ENCODE results near the gene CACNA2D3. TPM values are rescaled to one million over a fixed set of nuclear protein-coding genes. Genes with fewer than 3 reads are reported as not detected.

CACNA2D3 gene
- total and polyA plus RNA-seq, 12 donors = 0.51 to 43.5 (median 19.3) TPM

GRCh38 chr3:54570008-54570407 lies 447.7 kb downstream of the CACNA2D3 start:
- TF ChIP-seq CTCF (IDR thresholded peaks at IDR 0.05) = no peak
- H3K4me3 ChIP-seq = no peak overlapping the region
- H3K27ac ChIP-seq = no peak overlapping the region
- H3K36me3 ChIP-seq = no peaks in the 10 kb centered on the region
- no peaks in the 10 kb centered on the region for H3K4me1 ChIP-seq
- H3K9me3 ChIP-seq = peaks cover 0 to 3% (median 0%) of the 10 kb centered on the region in 11 donors
- intact Hi-C loops (cut with DNase I) = no loop called here
- ATAC-seq (peak in 1 of 8 donors; percentile 62), DNase-seq (no peak)
- no peaks in the 10 kb centered on the region for H3K27me3 ChIP-seq
- WGBS, 2 donors = 72 to 79% methylated on average over 7 of the region's 7 CpGs

DNA sequence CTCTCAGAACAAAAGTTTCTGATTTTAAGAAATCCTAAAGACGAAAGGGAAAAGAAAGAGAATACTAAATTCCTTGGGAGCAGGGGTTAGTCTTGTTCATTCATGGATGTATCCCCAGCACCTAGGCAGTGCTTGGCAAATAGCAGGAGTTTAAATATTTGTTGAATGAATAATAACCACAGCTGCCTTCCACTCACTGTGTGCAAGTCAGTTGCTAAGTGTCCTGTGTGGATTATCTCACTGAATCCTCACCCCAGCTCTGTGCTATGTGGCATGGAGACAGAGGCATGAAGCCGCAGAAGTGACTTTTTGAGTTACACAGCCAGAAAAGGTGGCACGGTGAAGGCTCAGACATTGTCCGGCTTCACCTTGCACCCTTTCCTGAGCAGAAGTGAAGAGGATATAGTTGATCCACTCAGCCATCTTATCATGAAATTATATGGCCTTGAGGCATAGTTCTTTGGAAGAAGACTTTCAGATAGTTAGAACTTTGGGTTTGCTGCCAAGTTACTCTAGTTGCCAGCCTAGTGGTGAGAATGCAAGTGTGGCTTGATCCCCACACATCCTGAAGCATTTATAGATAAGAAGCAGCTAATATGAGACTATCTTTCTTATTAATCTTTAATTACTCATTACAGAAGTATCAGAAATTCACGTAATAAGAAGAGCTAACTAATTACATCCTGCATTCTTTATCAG lies 450.0 kb downstream of the CACNA2D3 start:
- TF ChIP-seq CTCF (IDR thresholded peaks at IDR 0.05) = no peak
- ATAC-seq = no peak

GRCh38 chr3:54573858-54574257 lies 451.5 kb downstream of the CACNA2D3 start:
- ATAC-seq = no peak
- H3K9me3 ChIP-seq = peaks cover 0 to 3% (median 0%) of the 10 kb centered on the region in 11 donors

More for the DNA sequence above, 450.0 kb downstream of the CACNA2D3 start:
- intact Hi-C loops (cut with DNase I) = no loop called here
- H3K4me1 ChIP-seq = no peaks in the 10 kb centered on the region
- no peak overlapping the region for H3K4me3 ChIP-seq
- no peaks in the 10 kb centered on the region for H3K27me3 ChIP-seq
- peaks cover 0 to 3% (median 0%) of the 10 kb centered on the region in 11 donors for H3K9me3 ChIP-seq
- no peak for DNase-seq
- no peak overlapping the region for H3K27ac ChIP-seq
- 87 to 91% methylated on average over 5 of the region's 5 CpGs for WGBS, 2 donors
- H3K36me3 ChIP-seq = no peaks in the 10 kb centered on the region

GRCh38 chr3:54574906-54575617 lies 452.7 kb downstream of the CACNA2D3 start:
- no peaks in the 10 kb centered on the region for H3K27me3 ChIP-seq
- H3K4me3 ChIP-seq = no peak overlapping the region
- 91 to 93% methylated on average over 6 of the region's 6 CpGs for WGBS, 2 donors
- H3K27ac ChIP-seq = no peak overlapping the region
- no peak for TF ChIP-seq CTCF (IDR thresholded peaks at IDR 0.05)
- H3K36me3 ChIP-seq = no peaks in the 10 kb centered on the region
- DNase-seq = no peak
- H3K9me3 ChIP-seq = peaks cover 0 to 3% (median 0%) of the 10 kb centered on the region in 11 donors
- no peak for ATAC-seq
- intact Hi-C loops (cut with DNase I) = no loop called here
- H3K4me1 ChIP-seq = no peaks in the 10 kb centered on the region

More at GRCh38 chr3:54573858-54574257, 451.5 kb downstream of the CACNA2D3 start:
- intact Hi-C loops (cut with DNase I) = no loop called here
- Histone ChIP-seq H3K4me1 (no peaks in the 10 kb centered on the region), H3K27me3 (no peaks in the 10 kb centered on the region), H3K27ac (no peak overlapping the region), H3K36me3 (no peaks in the 10 kb centered on the region), H3K4me3 (no peak overlapping the region)
- DNase-seq = no peak
- 41 to 49% methylated on average over 8 of the region's 8 CpGs for WGBS, 2 donors
- no peak for TF ChIP-seq CTCF (IDR thresholded peaks at IDR 0.05)
